Hepatocyte (in vitro differentiated cells): ENCODE results near the gene TFDP2.

ENCODE experiments used
- CTCF ChIP-seq: fragments of 200-600 bp; sonication (generic); IDR thresholded peaks from 2 replicates; pipeline ENCODE4 v1.5.1; 2016; ENCODE audit warnings: antibody characterized with exemption, mild to moderate bottlenecking; ENCODE audit not compliant: poor library complexity
- EZH2 ChIP-seq: fragments of 200-600 bp; sonication (generic); IDR thresholded peaks from 2 replicates; pipeline ENCODE4 v1.6.1; 2016; ENCODE audit warnings: antibody characterized with exemption, mild to moderate bottlenecking, borderline replicate concordance
- EZH2phosphoT487 ChIP-seq: fragments of 200-600 bp; sonication (generic); IDR thresholded peaks from one replicate; pipeline ENCODE4 v1.6.1; 2018; ENCODE audit warnings: antibody characterized with exemption, mild to moderate bottlenecking, low read depth, moderate library complexity; ENCODE audit not compliant: unreplicated experiment, severe bottlenecking

GRCh38 chr3:141904203-141904602, 245.1 kb downstream of the TFDP2 start:
- TF ChIP-seq CTCF (no peak), EZH2 (no peak), EZH2phosphoT487 (no peak)
